Body of pancreas (tissue), 4 donors: ENCODE data around the gene CDH22. TPM values are rescaled to one million over a fixed set of nuclear protein-coding genes. Genes with fewer than 3 reads are reported as not detected.

Source experiments
- ATAC-seq: fragments of 150-250 bp; one replicate; pipeline ENCODE4 v1.9.1; 2016
- DNase-seq, 4 donors: peaks; one replicate each; pipeline ENCODE4 v3.0.0-alpha.2; 2019
- H3K27ac ChIP-seq, 4 donors: fragments of 200-600 bp; sonication (generic); 1 replicate in 3 of 4; 2 replicates in 1 of 4; pipeline versions ENCODE4 v1.5.1 to v1.6.1; 2016 to 2019; ENCODE audit warnings: mild to moderate bottlenecking in 1 of 4, mixed read lengths in 1 of 4, moderate library complexity in 1 of 4
- H3K27me3 ChIP-seq, 2 donors: fragments of 200-600 bp; sonication (generic); one replicate each; pipeline ENCODE4 v1.6.0; 2016; ENCODE audit warnings: mild to moderate bottlenecking in 1 of 2
- H3K36me3 ChIP-seq, 2 donors: fragments of 200-600 bp; sonication (generic); replicated peaks in 1 of 2; 2 replicates each; pipeline ENCODE4 v1.5.1; 2016; ENCODE audit warnings: low read depth in 2 of 2; ENCODE audit not compliant: insufficient read depth in 1 of 2
- H3K4me1 ChIP-seq: fragments of 200-600 bp; sonication (generic); one replicate; pipeline ENCODE4 v1.6.0; 2016
- H3K4me3 ChIP-seq, 2 donors: fragments of 200-600 bp; sonication (generic); 1 replicate in 1 of 2; 2 replicates in 1 of 2; pipeline ENCODE4 v1.5.1; 2016 to 2019
- H3K9me3 ChIP-seq, 3 donors: fragments of 200-600 bp; sonication (generic); 1 replicate in 2 of 3; 2 replicates in 1 of 3; pipeline ENCODE4 v1.5.1; 2016
- POLR2A ChIP-seq, 3 donors: fragments of 450-650 bp; IDR thresholded peaks; one replicate each; pipeline ENCODE4 v1.6.1; 2016; ENCODE audit warnings: antibody characterized with exemption in 3 of 3, mild to moderate bottlenecking in 2 of 3
- whole genome bisulfite sequencing, 2 donors: methylation state at CpG; one replicate each; pipeline ENCODE4 v1.1.5; 2017; 5-methylcytosine and 5-hydroxymethylcytosine counted together
- intact Hi-C: fragments of 100-400 bp; cut with DNase I; formaldehyde crosslinking; loops from one replicate; pipeline ENCODE4 v1.15.1; 2023
- total RNA-seq, 2 donors: library from RNA; depleted of rRNA; stranded (reverse); fragments of >200 nt; gene quantifications; one replicate each; pipeline ENCODE4 v1.1.0, GENCODE V29; 2016
- TF ChIP-seq, protein P1 (sequence below), 7 experiments: fragments of 450-650 bp in 4 of 7; fragments of 200-600 bp in 3 of 7; sonication (generic) in 3 of 7; IDR thresholded peaks; one replicate each; pipeline ENCODE4 v1.5.1; 2016 to 2019; ENCODE audit warnings: antibody characterized with exemption in 7 of 7

The CDH22 gene
- total RNA-seq, 2 donors from 2014 or later: 1.3 to 2.1 TPM

- 43 to 55% methylated on average over 3 of the region's 3 CpGs for WGBS, 2 donors
- Histone ChIP-seq H3K36me3 (no peaks in the 10 kb centered on the region), H3K4me3 (no peak overlapping the region), H3K27me3 (peaks cover 0 to 8% of the 10 kb centered on the region in 2 donors), H3K9me3 (no peaks in the 10 kb centered on the region), H3K4me1 (no peaks in the 10 kb centered on the region), H3K27ac (no peak overlapping the region)
- TF ChIP-seq POLR2A (IDR thresholded peaks at IDR 0.05): no peak
- TF ChIP-seq, protein P1, sequence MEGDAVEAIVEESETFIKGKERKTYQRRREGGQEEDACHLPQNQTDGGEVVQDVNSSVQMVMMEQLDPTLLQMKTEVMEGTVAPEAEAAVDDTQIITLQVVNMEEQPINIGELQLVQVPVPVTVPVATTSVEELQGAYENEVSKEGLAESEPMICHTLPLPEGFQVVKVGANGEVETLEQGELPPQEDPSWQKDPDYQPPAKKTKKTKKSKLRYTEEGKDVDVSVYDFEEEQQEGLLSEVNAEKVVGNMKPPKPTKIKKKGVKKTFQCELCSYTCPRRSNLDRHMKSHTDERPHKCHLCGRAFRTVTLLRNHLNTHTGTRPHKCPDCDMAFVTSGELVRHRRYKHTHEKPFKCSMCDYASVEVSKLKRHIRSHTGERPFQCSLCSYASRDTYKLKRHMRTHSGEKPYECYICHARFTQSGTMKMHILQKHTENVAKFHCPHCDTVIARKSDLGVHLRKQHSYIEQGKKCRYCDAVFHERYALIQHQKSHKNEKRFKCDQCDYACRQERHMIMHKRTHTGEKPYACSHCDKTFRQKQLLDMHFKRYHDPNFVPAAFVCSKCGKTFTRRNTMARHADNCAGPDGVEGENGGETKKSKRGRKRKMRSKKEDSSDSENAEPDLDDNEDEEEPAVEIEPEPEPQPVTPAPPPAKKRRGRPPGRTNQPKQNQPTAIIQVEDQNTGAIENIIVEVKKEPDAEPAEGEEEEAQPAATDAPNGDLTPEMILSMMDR (IDR thresholded peaks at IDR 0.05): no peak
- intact Hi-C loops: no loop called here
- ATAC-seq (no peak), DNase-seq (no peak)
Observed at GRCh38 chr20:46285740-46286139, 22.6 kb downstream of the CDH22 start.

- 56 to 58% methylated on average over 6 to 8 of the region's 8 CpGs for WGBS, 2 donors
- ATAC-seq (no peak), DNase-seq (no peak)
- intact Hi-C loops: no loop called here
- H3K27ac ChIP-seq: no peak overlapping the region
- no peak for TF ChIP-seq POLR2A (IDR thresholded peaks at IDR 0.05)
- TF ChIP-seq, protein P1 (IDR thresholded peaks at IDR 0.05): no peak
- H3K4me3 ChIP-seq: no peak overlapping the region
- no peaks in the 10 kb centered on the region for H3K9me3 ChIP-seq
- peaks cover 0 to 8% of the 10 kb centered on the region in 2 donors for H3K27me3 ChIP-seq
- H3K36me3 ChIP-seq: no peaks in the 10 kb centered on the region
- no peaks in the 10 kb centered on the region for H3K4me1 ChIP-seq
Observed at GRCh38 chr20:46285072-46285471, 23.2 kb downstream of the CDH22 start.

DNA sequence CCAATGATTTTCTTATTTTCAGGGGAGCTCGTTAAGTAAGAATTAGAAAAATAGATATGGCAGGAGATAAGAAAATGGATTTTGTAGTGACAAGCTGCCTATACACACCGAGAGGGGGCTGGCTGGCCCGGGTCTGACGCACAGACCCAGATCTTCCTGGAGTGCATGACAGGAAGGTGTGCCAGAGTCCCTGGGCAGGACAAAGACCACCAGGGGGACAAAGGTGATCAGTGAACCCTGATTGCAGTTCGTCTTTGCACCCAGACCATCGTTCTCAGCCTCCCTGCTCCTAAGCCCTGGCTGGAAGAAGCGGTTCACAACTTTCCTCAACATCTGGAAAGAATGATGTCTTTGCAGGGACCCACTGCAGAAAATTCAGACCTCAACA is 24.3 kb downstream of the CDH22 start:
- Histone ChIP-seq H3K9me3 (no peaks in the 10 kb centered on the region), H3K27me3 (peaks cover 0 to 8% of the 10 kb centered on the region in 2 donors), H3K4me1 (no peaks in the 10 kb centered on the region), H3K4me3 (no peak overlapping the region), H3K36me3 (no peaks in the 10 kb centered on the region), H3K27ac (no peak overlapping the region)
- 29 to 46% methylated on average over 7 of the region's 7 CpGs for WGBS, 2 donors
- no peak for DNase-seq
- TF ChIP-seq, protein P1 (IDR thresholded peaks at IDR 0.05): no peak
- no peak for TF ChIP-seq POLR2A (IDR thresholded peaks at IDR 0.05)
- ATAC-seq: no peak
- intact Hi-C loops: no loop called here

DNA sequence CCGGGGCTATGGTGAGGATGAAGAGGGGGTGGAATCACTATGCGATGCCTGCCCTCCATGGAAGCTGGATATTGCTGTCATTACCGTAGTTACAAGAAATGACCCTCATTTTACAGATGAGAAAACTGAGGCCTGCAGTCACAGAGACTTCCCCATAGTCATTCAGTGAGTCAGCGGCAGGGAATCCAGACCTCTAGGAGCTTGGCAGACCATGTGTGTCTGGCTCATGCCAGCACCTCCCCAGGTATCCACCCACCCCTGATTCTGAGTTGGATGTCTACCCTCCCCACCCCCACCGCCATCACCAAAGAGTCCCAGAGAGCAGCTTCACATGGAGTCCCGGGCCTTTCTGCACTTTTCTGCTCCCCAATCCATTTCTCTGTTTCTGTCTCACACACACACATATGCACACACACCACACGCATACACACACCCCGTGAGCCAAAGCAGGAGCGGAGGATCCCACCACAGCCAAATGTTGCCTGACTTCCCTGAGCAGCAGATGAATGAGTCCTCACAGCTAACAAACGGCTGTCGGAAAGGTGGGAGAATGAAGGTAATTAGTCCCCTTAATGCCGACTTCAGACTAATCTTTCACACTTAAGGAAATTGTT is 24.8 kb downstream of the CDH22 start:
- WGBS, 2 donors: 60 to 61% methylated on average over 12 of the region's 12 CpGs
- no peak for ATAC-seq

More for the DNA sequence above, 24.8 kb downstream of the CDH22 start:
- intact Hi-C loops: no loop called here
- Histone ChIP-seq H3K36me3 (no peaks in the 10 kb centered on the region), H3K27me3 (peaks cover 0 to 8% of the 10 kb centered on the region in 2 donors), H3K4me1 (no peaks in the 10 kb centered on the region), H3K27ac (no peak overlapping the region), H3K9me3 (no peaks in the 10 kb centered on the region), H3K4me3 (no peak overlapping the region)
- no peak for TF ChIP-seq POLR2A (IDR thresholded peaks at IDR 0.05)
- TF ChIP-seq, protein P1 (IDR thresholded peaks at IDR 0.05): no peak
- no peak for DNase-seq
